ENCODE measurements around the gene HOXA11.

Gene HOXA11

DNA sequence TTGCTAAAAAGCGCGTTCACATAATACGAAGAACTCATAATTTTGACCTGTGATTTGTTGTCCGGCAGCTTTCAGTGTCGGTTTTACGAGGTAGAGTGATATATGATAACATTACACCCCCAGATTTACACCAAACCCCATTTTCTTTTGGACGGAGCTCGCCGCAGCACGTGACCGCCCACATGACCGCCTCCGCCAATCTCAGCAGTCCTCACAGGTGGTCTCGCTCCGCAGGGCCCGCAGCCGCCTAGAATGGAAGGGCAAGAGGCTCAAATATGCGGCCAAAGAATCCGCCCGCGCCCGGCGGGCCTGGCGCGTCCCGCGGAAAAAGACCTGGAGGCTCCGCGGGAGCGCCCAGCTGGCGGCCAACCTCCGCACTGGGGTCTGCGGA, 28.5 kb downstream of the HOXA11 start, which contains the start of gene HOXA7:
Gene HOXA7, minus strand, starts transcription at position 168 of the 391 bp plus-strand sequence. Its CDS starts 130 bp downstream, at position 38.
- DNase-seq, result no peak

DNA sequence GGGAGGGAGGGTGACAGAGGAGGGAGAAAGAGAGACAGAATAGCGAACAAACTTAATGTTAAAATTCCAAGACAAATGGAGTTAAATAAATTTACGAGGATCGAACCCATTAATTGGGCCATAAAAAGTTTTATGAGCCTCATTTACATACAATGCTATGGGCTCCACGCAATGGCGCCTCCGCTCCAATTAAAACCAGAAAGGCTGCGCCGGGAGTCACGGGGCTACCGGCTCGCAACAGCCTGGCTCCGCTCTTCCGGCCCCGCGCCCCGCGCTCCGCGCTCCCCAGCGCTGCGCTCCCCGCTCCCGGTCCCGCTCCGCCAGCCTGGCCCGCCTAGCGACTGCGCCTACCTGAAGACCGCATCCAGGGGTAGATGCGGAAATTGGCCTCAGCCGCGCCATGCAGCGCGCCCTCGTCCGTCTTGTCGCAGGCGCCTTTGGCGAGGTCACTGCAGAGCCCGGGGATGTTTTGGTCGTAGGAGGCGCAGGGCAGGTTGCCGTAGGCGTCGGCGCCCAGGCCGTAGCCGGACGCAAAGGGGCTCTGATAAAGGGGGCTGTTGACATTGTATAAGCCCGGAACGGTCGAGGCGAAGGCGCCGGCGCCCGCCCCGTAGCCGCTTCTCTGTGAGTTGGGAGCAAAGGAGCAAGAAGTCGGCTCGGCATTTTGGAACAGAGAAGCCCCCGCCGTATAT, 29.1 kb downstream of the HOXA11 start:
- no peak for DNase-seq

GRCh38 chr7:27154901-27155815, 29.9 kb downstream of the HOXA11 start:
- no peak for DNase-seq

GRCh38 chr7:27154369-27154768, 30.7 kb downstream of the HOXA11 start:
- no peak for DNase-seq

GRCh38 chr7:27153526-27153925, 31.5 kb downstream of the HOXA11 start:
- DNase-seq, result no peak

GRCh38 chr7:27152816-27153442, 32.1 kb downstream of the HOXA11 start:
- DNase-seq, result no peak

GRCh38 chr7:27151931-27152815, 32.9 kb downstream of the HOXA11 start, which contains the start of gene HOXA3:
Gene HOXA3, minus strand, starts transcription at chr7:27152583. Its CDS starts 41,943 bp downstream, at chr7:27110640.
- DNase-seq, result no peak

DNA sequence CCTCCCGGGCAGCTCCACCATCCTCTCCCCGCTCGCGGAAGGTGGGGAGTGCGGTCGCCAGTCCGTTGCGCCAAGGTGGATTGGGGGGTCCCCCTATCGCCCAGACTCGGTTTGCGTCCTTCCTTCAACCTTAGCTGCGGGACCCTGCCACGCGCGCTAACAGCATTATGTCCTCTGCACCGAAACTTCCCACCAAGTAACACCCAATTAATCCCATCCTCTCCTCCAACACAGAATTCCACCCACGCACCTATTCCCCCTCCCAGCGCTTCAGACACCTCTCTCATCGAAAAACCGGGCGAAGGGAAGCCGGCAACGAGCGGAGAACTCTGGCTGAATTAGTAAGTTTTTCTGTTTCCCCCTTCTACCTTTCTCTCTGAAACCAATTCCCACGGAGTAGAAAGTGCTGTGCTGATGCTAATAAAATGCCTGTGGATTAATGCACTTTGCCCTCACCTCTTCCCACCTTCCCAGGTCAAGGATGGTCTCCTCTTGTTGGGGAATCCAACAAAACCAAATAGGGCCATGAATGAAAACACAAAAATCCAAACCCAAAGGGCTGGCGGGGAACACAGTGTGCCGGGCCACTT, 33.6 kb downstream of the HOXA11 start:
- no peak for DNase-seq

GRCh38 chr7:27150568-27151340, 34.3 kb downstream of the HOXA11 start:
- peak; percentile 66 for DNase-seq

DNA sequence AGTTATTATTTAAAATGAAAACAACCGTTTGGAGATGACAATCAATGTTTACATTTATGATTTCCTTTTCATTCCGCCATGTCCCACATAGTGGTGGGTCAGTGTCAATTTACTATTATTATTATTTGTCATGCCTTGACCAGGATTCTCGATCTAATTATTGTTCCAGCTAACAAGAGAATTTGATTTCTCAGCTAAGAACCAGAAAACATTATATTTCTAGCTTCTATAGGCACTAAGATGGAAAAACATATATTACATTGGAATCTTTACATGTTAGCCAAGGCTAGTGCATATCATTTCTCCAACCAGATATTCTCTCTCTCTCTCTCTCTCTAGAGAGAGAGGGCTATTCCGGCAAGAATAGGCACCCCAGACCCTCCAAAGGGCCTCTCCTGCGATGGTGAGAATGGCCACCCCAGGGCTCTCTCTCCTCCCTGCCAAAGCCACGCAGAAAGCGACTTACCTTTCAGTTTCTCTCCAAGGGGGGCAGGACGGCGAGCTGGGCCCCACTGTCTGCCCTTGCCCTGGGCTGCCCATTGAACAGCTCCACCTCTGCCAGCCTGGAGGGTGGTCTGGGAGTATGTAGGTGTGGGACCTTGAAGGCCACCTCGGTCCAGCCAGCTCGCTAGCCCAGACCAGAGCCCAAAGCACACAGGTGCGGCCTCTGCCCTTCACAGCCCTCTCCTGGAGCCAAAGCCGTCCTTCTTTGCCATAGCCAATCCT, 35.0 kb downstream of the HOXA11 start:
- DNase-seq, result no peak

DNA sequence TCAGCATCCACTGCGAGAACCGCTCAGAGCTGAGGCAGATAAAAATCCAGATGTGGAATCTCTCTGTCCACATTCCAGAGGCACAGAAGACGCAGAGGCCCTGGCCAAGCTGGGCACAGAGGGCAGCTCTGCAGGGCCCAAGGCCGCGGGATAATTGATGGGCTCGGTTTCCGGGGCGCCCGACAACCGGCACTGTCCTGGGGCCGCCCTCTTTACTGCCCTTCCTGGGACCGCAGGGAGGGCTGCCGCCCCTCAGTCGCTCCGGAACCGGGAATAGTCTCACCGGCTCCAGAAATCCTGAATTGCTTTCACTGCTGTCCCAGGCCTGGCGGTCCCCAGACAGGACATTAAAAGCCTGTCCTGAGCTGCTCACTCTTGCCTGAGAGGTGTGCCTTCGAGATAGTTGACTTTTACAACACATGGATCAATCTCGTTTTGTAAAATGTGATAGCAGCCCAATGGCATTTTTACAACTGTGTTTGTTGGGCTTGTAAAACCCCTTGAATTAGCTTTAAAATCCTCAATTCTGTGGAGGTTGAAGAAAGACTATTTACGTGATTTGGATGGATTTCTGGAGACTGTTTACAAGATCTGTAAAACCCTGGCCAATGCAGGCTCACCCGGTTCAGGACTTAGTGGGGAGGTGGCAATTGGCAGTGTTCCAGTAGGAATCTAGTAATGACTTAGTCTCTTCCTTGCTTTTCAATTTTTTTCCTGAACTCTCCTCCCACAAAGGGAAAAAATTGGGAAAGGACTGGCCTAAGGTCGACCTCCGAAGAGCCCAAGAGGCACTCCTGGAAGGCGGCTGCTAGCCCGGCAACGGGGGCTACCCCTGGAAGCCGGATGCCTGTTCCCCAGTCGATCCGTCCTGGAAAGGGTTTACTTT, 36.0 kb downstream of the HOXA11 start:
- DNase-seq, result no peak

DNA sequence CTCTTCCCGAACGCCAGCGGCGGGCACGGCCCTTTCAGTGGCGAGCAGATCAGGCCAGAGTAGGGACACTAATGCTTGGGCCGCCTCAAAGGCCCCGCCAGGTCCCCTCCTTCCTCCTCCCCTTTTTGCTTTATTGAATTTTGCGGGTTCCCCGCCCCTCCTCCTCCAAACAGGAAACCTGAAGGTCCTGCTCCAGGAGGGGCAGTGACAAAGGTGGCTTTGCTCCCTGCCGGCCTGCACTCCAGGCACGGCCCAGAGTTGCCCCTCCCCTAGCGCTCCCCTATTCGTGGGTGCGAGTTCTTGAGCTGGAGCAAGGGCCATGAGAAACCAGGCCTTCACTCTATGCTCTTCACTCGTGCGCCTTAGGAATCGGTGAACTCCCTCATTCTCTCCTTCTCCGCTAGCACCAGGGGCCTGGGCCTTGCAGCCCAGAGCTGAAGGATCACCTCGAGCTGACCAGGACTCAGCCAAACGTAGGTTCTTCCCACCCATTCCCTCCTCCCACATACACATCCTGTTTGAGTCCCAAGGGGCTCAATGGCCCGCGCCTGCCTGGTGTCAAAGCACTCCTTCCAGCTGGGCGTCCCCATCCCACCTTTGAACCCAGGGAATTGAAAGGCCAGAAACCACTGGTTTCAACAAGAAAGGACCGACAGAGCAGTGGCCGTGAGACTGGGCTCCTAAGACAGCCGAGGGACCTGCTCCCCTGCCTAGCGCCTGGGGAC, 36.8 kb downstream of the HOXA11 start:
- DNase-seq, result no peak

GRCh38 chr7:27147199-27148030, 37.6 kb downstream of the HOXA11 start, which contains the start of gene HOXA6:
Gene HOXA6, minus strand, starts transcription at chr7:27147774. Its CDS starts 25 bp downstream, at chr7:27147749.
- DNase-seq, result no peak

- DNase-seq, result no peak
These were observed 38.4 kb downstream of the HOXA11 start for GRCh38 chr7:27146491-27147198.

DNA sequence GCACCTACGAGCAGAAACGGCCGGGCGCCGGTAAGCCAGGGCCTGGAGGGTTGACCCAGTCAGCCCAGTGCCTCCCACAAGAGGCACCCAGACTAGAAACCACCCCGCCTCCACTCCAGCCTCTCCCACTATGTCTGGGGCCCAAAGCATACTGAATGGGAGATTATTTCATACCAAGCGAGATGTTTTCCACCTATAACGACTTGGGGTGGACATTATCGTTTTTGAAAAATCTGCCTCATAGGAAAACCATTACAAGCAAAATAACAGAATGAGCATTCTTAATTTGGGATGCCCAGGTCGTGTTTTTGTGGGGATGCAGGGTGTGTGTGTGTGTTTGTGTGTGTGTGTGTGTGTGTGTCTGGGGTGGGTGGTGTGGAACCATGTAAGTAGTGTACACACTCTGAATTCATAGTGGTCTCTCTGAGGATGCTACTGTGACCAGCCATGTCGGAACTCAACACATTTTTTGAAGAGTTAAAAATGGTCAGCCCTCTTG, 39.1 kb downstream of the HOXA11 start:
- no peak for DNase-seq

- DNase-seq, result no peak
These were observed 39.7 kb downstream of the HOXA11 start for GRCh38 chr7:27145165-27145913.

Measured in stimulated activated CD4-positive, alpha-beta T cell treated with anti-CD3 and anti-CD28 coated beads, Interleukin-12 subunit alpha, Interleukin-12 subunit beta, amount 100 ng/mL, for 4 hours (primary cell).